SJSA1 (cell line): Measurements from ENCODE around the gene FN1. TPM values are rescaled to one million over a fixed set of nuclear protein-coding genes. Genes with fewer than 3 reads are reported as not detected.
"Not testable (repeated sequence)": the region's sequence is repeated elsewhere in the genome, so short reads cannot be mapped to it uniquely, and the experiment has no call there.

ENCODE experiments used
- DNase-seq, 2 experiments: peaks; one replicate each; pipeline ENCODE4 v3.0.0-alpha.2; 2015 to 2020; ENCODE audit warnings: low spot score in 2 of 2, low read depth in 1 of 2
- H3K27ac ChIP-seq: fragments of 250-450 bp; sonication (Bioruptor Pico); 2 replicates; pipeline ENCODE4 v1.5.1; 2020; ENCODE audit warnings: mild to moderate bottlenecking, moderate library complexity
- H3K27me3 ChIP-seq: fragments of 250-450 bp; sonication (Bioruptor Pico); replicated peaks from 2 replicates; pipeline ENCODE4 v1.5.1; 2020; ENCODE audit warnings: mild to moderate bottlenecking, moderate library complexity
- H3K36me3 ChIP-seq: fragments of 250-450 bp; sonication (Bioruptor Pico); 2 replicates; pipeline ENCODE4 v1.5.1; 2020; ENCODE audit warnings: mild to moderate bottlenecking
- H3K4me1 ChIP-seq: fragments of 250-450 bp; sonication (Bioruptor Pico); replicated peaks from 2 replicates; pipeline ENCODE4 v1.6.1; 2021; ENCODE audit warnings: mild to moderate bottlenecking
- H3K4me3 ChIP-seq: fragments of 250-450 bp; sonication (Bioruptor Pico); 2 replicates; pipeline ENCODE4 v1.5.1; 2020; ENCODE audit warnings: mild to moderate bottlenecking
- H3K9me3 ChIP-seq: fragments of 250-450 bp; sonication (Bioruptor Pico); replicated peaks from 2 replicates; pipeline ENCODE4 v1.5.1; 2020; ENCODE audit warnings: mild to moderate bottlenecking
- total RNA-seq: library from RNA; depleted of rRNA; stranded (reverse); fragments of >200 nt; shearing (Covaris generic); gene quantifications from 2 replicates; pipeline ENCODE4 v1.2.3, GENCODE V29; 2014

The FN1 gene
- total RNA-seq, 1 experiment from 2014 or later = 887 TPM

DNA sequence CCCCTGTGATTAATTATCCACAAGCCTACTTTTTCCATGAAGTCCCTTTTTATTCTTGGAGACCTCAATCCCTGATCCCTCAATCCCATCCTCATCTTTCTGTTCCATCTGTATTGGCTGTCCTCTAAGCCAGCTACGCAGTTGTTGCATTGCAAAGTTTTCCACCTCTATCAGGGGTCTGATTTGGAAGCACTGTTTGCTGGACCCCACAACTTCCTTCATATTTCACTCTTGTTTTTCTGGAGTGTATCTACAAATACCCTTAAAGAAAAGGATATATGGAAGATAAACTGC lies 22.4 kb downstream of the FN1 start:
- Histone ChIP-seq H3K4me3 (no peak overlapping the region), H3K4me1 (peaks cover 36% of the 10 kb centered on the region), H3K36me3 (peaks cover 83% of the 10 kb centered on the region), H3K27ac (no peak overlapping the region), H3K27me3 (no peaks in the 10 kb centered on the region), H3K9me3 (no peaks in the 10 kb centered on the region)
- DNase-seq = no peak

GRCh38 chr2:215411941-215412743 lies 23.7 kb downstream of the FN1 start:
- H3K36me3 ChIP-seq = peaks cover 83% of the 10 kb centered on the region
- H3K27me3 ChIP-seq = no peaks in the 10 kb centered on the region
- DNase-seq = no peak
- no peak overlapping the region for H3K27ac ChIP-seq
- peaks cover 36% of the 10 kb centered on the region for H3K4me1 ChIP-seq
- H3K9me3 ChIP-seq = no peaks in the 10 kb centered on the region
- no peak overlapping the region for H3K4me3 ChIP-seq

DNA sequence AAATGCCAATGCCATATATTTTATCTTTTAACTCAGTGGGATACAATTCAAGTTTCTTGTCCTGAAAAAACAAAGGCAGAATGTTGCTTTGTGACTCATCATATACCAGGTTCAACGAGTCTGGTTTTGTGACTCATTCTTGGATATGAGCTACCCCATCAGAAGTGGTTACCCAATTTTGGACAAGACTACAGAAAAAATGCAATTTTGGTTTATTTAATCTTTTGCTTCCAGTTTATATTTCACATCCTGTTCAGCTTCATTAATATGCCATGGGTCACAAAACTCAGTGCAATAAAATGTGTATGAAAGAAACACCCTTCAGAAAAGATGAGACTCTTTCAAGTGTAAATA lies 25.0 kb downstream of the FN1 start:
- peak in 1 of 2 experiments; percentile 86 for DNase-seq
- Histone ChIP-seq H3K9me3 (no peaks in the 10 kb centered on the region), H3K36me3 (peaks cover 84% of the 10 kb centered on the region), H3K4me1 (peaks cover 30% of the 10 kb centered on the region), H3K27me3 (no peaks in the 10 kb centered on the region), H3K27ac (peak overlapping the region; percentile 30), H3K4me3 (no peak overlapping the region)

GRCh38 chr2:215410181-215410931 lies 25.5 kb downstream of the FN1 start:
- not testable (repeated sequence) for H3K4me3 ChIP-seq, H3K9me3 ChIP-seq, H3K27me3 ChIP-seq, DNase-seq
- Histone ChIP-seq H3K36me3 (peaks cover 85% of the 10 kb centered on the region), H3K4me1 (peaks cover 30% of the 10 kb centered on the region), H3K27ac (peak overlapping the region; percentile 18)

DNA sequence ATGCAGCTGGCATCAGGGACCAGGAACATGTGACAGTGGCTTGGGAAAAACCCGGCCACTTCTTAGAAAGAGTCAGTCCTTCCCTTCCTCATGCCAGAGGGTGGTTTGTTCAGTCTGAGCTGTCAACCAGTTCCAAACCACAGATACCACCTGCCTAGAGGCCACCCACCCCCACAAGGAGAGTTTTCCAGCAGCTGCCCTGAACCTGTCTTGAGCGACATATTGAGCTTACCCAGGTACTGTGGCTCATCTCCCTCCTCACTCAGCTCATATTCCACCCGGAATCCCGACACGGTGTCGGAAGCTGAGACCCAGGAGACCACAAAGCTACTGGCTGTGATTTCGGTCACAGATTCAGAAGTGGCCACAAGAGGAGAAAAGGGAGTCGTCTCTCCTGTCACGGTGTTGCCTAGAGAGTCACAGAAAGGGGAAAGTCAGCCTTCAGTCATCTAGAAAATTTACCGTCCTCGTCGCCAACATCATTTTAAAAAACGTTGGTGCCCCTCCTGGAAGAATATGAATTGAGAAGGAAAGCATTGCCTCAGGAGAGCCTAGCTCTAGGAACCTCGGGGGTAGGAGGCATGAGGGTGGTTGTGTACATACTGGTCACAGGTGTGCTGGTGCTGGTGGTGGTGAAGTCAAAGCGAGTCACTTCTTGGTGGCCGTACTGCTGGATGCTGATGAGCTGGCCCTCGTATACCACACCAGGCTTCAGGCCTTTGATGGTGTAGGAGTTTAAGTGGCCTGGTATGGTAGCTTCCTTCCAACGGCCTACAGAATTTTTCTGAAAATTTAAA lies 26.3 kb downstream of the FN1 start:
- 0 out of 2 replicates have a peak overlapping the region, but pooled peaks have one; percentile 18 for H3K27ac ChIP-seq
- H3K4me3 ChIP-seq = no peak overlapping the region
- peak in 1 of 2 experiments; percentile 23 for DNase-seq
- peaks cover 30% of the 10 kb centered on the region for H3K4me1 ChIP-seq
- peaks cover 86% of the 10 kb centered on the region for H3K36me3 ChIP-seq
- H3K9me3 ChIP-seq = no peaks in the 10 kb centered on the region
- no peaks in the 10 kb centered on the region for H3K27me3 ChIP-seq

- not testable (repeated sequence) for H3K27ac ChIP-seq, H3K9me3 ChIP-seq
- H3K4me1 ChIP-seq = peaks cover 30% of the 10 kb centered on the region
Observed at GRCh38 chr2:215408441-215408840, 27.4 kb downstream of the FN1 start.

DNA sequence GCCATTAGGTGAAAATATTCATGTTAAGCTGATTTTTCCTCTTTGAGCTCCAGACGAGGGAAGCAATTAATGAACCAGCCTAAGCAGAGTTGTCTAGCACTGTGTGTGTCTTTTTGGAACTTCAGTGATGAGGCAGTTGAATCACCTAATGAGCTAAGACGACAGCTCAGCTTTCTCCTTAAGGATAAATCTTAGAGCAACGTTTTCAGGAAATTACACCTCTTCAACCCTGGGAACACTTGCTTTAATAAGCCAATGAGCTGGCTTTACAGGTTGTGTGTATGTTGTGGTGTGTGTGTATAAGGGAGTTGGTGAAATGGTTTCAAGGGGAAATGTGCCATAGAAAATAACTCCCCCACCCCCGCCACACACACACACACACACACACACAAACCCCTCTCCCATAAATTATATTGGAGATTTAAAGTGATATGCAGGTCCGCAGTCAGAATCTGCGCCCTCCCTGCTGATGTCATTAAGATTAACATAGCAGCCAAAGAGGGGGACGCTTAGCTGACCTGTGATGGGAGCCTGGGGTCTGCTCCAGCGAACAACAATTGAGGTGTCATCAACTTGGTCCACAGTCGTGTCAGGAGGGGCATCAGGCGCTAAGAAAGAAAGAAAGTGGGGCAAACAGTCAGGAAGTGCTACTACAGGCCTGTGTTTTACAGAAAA lies 28.1 kb downstream of the FN1 start:
- H3K27me3 ChIP-seq = no peaks in the 10 kb centered on the region
- H3K27ac ChIP-seq = no peak overlapping the region
- H3K4me1 ChIP-seq = peaks cover 31% of the 10 kb centered on the region
- H3K9me3 ChIP-seq = no peaks in the 10 kb centered on the region
- H3K36me3 ChIP-seq = peaks cover 86% of the 10 kb centered on the region
- DNase-seq = no peak
- H3K4me3 ChIP-seq = no peak overlapping the region

More at GRCh38 chr2:215408441-215408840, 27.4 kb downstream of the FN1 start:
- not testable (repeated sequence) for H3K27me3 ChIP-seq, H3K4me3 ChIP-seq, DNase-seq
- H3K36me3 ChIP-seq = peaks cover 86% of the 10 kb centered on the region

DNA sequence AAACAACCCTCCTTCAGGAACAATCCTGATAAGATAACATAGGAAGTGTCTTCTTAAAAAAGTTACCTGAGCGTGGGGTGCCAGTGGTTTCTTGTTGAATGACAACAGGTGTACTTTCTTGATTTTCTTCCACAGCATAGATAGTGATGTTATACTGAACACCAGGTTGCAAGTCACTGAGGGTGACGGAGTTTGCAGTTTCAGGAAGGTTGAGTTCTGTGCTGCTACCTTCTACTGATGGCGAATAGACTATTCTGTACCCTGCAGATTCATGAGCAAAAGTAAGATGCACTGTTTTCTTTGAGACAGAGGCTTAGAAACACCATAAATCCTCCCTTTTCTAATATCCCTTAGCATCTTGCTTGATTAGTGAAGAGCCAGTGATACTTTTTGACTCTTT lies 28.8 kb downstream of the FN1 start:
- H3K27ac ChIP-seq = no peak overlapping the region
- DNase-seq = no peak
- peaks cover 88% of the 10 kb centered on the region for H3K36me3 ChIP-seq
- no peaks in the 10 kb centered on the region for H3K9me3 ChIP-seq
- no peaks in the 10 kb centered on the region for H3K27me3 ChIP-seq
- no peak overlapping the region for H3K4me3 ChIP-seq
- H3K4me1 ChIP-seq = peaks cover 35% of the 10 kb centered on the region

DNA sequence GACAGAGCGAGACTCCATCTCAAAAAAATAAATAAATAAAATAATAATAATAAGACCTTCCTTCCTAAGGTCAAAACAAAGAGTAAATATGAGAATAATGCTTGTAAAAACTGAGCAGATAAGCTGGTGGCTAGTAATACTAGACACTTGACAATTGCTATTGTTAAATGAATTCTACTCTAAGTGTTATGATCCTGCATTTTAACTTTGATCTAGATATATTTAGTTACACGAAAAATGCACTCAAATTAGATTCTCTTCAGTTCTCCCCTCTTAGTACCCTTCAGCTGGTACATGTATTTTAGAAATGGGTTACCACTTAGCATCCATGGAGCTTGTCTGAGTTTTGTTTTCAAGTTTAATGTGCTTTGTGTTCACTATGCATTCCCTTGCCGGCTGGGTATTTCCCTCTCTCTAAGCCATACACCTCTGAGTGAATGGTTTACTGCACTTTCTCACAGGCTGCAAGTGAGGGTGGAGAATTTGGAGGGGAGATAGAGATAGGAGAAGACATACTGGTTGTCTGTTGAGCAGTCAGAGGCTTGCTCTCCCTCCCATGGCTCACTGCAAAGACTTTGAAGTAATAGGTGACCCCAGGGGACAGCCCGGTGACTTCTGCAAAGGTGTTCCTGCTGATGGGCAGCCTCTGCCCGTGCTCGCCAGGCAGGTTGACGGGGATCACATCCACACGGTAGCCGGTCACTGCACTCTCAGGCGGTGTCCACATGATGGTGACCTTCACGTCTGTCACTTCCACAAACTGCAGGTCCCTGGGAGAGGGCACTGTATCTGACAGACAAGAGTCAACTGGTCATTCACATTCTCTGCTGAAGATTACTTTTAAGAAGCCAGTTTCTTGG lies 29.9 kb downstream of the FN1 start:
- Histone ChIP-seq H3K27ac (no peak overlapping the region), H3K9me3 (no peaks in the 10 kb centered on the region), H3K27me3 (no peaks in the 10 kb centered on the region), H3K4me3 (no peak overlapping the region), H3K36me3 (peaks cover 93% of the 10 kb centered on the region), H3K4me1 (peaks cover 25% of the 10 kb centered on the region)
- DNase-seq = no peak

DNA sequence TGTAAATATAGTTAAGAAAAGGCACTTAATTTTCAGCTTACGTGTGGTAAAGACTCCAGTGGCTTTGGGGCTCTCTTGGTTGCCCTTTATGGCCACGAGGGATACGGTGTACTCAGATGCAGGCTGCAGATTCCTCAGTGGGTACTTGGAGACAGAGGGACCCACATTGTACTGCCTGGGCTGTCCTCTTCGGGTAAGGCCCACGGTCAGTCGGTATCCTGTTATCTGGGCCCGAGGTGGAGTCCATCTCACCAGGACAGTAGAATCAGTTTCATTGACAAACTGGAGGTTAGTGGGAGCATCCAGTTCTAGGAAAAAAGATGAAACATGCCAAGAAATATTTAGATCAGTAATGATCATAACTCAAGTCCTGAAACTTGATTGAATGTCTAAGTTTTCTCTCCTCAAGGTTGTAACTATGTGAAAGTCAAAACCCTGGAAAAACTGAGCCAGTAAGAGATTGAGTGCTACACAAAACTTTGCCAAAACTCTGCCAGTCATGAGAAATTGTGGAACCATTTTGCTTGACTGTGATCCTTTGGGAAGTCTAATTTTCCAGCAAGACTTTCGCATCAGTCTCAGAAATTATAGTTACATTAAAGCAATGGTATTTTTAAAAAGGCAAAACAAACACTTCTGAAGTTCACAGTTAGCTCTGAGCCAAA lies 31.4 kb downstream of the FN1 start:
- DNase-seq = no peak
- Histone ChIP-seq H3K4me3 (no peak overlapping the region), H3K36me3 (peaks cover 94% of the 10 kb centered on the region), H3K4me1 (peaks cover 12% of the 10 kb centered on the region), H3K27me3 (no peaks in the 10 kb centered on the region), H3K9me3 (no peaks in the 10 kb centered on the region), H3K27ac (no peak overlapping the region)

- Histone ChIP-seq H3K36me3 (peaks cover 94% of the 10 kb centered on the region), H3K27me3 (no peaks in the 10 kb centered on the region), H3K4me1 (peaks cover 12% of the 10 kb centered on the region), H3K9me3 (no peaks in the 10 kb centered on the region), H3K27ac (no peak overlapping the region), H3K4me3 (no peak overlapping the region)
- no peak for DNase-seq
Observed at GRCh38 chr2:215403441-215404347, 32.2 kb downstream of the FN1 start.
